GM12872 (cell line): ENCODE data around the gene YIPF4.

Experiments
- TF ChIP-seq, protein P1 (sequence below): IDR thresholded peaks from 3 replicates; pipeline ENCODE4 v1.5.1; 2011; ENCODE audit warnings: low read depth, mild to moderate bottlenecking, low read length, moderate library complexity; ENCODE audit not compliant: insufficient read depth

Gene YIPF4

DNA sequence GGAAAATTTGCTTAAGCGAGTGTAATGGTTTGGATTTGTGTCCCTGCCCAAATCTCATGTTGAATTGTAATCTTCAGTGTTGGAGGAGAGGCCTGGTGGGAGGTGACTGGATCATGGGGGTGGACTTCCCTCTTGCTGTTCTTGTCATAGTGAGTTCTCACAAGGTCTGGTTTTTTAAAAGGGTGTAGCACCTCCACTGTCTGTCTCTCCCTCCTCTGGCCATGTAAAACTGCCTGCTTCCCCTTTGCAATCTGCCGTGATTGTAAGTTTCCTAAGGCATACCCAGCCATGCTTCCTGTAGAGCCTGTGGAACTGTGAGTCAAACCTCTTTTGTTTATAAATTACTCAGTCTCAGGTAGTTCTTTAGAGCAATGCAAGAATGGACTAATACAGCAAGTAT lies 6.6 kb downstream of the YIPF4 start:
- TF ChIP-seq, protein P1, sequence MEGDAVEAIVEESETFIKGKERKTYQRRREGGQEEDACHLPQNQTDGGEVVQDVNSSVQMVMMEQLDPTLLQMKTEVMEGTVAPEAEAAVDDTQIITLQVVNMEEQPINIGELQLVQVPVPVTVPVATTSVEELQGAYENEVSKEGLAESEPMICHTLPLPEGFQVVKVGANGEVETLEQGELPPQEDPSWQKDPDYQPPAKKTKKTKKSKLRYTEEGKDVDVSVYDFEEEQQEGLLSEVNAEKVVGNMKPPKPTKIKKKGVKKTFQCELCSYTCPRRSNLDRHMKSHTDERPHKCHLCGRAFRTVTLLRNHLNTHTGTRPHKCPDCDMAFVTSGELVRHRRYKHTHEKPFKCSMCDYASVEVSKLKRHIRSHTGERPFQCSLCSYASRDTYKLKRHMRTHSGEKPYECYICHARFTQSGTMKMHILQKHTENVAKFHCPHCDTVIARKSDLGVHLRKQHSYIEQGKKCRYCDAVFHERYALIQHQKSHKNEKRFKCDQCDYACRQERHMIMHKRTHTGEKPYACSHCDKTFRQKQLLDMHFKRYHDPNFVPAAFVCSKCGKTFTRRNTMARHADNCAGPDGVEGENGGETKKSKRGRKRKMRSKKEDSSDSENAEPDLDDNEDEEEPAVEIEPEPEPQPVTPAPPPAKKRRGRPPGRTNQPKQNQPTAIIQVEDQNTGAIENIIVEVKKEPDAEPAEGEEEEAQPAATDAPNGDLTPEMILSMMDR, result no peak

DNA sequence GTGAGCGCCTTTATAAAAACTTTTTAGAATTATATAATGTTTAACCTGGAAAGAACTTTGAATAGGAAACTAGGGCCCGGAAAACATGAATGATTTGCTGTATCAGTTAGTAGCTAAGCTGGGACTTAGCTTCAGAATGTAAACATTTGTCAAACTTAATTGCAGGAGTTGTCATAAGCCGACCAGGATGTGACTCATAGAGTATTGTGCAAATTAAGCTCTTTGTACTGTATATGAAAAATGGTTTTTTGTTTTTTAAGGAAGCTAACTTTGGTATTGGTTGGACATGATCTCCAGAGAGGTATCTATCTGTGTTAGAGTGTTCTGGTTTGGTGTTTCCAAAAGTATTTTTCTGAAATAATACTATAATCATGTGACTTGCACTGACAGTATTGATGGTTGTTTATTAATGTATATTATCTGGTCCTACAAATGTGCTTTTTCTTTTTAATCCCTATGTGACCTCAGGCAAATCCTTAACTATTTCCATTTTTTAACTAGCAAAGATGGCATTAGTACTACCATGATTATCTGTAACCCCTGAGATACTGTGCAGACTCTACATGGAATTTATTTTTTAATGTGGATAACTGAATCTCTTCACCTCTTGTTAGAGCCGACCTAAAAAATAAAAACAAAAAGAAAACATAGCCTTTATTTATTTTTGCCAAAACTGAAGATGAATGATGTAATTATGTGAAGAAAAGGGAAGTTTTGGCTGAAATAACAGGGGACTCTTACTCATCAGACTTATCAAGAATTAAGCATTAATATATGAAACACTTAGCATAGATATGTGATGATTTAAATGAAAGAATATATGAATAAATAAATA lies 11.7 kb downstream of the YIPF4 start:
- TF ChIP-seq, protein P1, result no peak

DNA sequence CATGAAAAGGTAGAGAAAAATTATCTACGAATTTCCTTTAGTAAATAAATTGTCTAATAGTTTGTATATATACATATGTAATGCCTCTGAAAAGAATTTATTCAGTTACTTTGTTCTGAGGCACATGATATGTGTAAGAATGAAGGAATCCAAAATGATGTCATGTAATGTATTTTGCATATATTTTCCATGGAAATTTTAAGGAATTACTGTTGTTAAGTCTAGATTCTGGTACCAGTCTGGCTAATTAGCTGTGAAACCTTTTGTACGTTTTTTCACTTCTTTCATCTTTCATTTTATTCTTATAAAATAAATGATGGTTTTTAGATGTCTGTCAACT lies 12.3 kb downstream of the YIPF4 start:
- TF ChIP-seq, protein P1, result no peak

DNA sequence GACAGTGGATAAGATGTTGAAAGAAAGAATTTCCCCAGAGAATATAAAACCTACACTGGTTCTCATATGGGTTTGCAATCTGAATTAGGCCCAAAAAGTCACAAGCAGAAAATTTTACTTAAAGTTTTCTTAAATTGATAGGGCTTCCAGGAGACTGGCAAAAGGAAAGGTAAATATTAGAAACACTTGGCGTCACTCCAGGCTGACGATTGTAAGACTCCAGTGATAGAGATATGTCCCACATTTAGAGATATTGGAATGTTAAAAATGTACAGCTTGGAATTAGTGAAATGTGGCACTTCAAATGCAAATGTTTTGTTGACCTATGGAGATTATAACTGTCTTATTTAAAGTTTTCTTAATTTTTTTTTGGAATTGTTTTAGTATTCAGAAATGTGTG lies 14.0 kb downstream of the YIPF4 start:
- TF ChIP-seq, protein P1, result no peak

DNA sequence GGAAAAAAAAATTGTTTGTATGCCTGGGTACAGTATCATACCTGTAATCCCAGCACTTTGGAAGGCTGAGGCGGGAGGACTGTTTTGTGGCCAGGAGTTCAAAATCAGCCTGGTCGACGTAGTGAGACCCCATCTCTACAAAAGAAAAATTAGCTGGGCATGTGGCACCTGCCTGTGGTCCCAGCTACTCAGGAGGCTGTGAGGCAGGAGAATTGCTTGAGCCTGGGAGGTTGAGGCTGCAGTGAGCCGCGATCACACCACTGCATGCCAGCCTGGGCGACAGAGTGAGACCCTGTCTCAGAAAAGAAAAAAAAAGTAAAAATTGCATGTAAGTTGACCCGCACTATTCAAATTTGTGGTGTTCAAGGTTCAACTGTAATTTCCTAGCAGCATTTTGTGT lies 32.9 kb downstream of the YIPF4 start:
- TF ChIP-seq, protein P1, result no peak

DNA sequence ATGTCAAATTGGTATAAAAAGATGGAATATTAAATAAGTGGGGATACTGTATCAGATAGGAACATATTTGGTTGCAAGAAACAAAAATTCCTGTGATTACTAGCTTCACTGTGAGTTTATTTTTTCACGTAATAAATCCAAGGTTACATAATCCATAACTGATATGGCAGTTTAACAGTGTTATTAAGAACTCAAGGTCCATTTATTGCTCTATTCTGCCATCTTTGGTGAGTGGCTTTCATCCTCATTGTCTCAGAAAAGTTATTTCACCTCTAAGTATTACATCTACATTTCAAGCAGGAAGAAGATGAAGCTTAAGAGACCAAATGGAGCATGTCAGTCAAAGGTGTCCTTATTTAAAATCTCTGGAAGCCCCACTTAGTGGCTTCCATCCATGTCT lies 37.2 kb downstream of the YIPF4 start:
- TF ChIP-seq, protein P1, result no peak

DNA sequence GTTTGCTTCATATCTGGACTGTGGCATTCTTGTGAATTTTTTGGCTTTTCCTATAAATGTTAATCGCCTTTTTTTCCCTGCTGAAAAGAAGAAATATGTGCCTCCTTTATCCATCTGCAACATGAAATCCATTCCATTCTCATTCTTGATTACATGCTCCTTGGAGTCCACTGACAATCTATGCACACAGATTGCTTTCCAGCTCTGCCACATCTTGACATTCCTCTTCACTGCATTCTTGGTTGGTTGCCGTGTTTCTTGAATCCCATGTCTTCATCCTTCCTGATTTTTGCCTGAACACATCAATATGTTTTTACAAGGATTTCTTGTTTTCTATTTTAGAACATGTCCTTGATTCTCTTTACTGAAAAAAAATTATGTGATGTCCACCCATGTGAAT lies 52.4 kb downstream of the YIPF4 start:
- TF ChIP-seq, protein P1, result no peak
